ENCODE measurements around the gene NIPA2.

DNA sequence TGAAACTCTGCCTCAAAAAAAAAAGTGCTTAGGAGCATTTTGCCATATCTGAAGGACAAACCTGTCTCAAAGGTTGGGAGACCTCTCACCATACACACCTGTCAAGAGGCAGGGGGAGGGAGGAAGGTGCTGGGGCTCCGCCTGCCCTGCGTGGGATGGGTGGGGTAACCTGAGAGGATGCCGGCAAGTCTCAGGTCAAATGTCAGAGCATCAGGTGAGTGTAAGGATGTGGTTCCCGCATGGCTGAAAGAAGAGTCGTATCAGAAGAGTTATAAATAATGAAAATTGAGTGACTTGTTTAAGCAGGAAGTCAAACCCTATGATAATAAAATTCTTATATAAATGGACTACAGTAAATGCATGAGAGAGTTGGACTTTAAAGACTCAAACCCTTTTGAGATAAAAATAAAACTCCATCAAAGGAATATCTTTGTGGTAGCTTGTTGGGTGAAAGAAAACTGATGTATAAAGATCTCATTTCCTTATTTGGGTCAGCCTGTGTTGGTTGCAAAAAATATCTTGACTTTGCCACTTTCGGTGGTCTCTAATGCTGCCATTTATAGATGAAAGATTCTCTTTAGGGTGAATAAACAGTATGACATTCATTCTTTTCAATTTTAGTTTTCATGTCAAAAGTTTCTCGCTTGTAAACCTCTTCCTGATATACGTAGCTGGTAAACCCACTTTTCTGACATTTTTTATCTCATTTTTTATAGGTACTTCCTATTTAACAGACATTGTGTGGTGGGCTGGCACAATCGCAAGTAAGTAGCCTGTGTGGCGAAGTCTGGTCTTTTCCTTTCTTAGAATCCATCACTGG is 28.2 kb upstream of the NIPA2 start:
- TF ChIP-seq EZH2 (IDR thresholded peaks at IDR 0.05; ENCODE audit: borderline replicate concordance, low read depth, low read length, poor library complexity, severe bottlenecking): no peak
- TF ChIP-seq CTCF (conservative IDR thresholded peaks at IDR 0.05; ENCODE audit: low read depth, low read length): no peak
